Stomach (tissue), 9 donors: Measurements from ENCODE around the gene MYO16. TPM values are rescaled to one million over a fixed set of nuclear protein-coding genes. Genes with fewer than 3 reads are reported as not detected.

Source experiments
- DNase-seq, 2 donors: peaks; one replicate each; pipeline versions ENCODE4 v3.0.0 to v3.0.0-alpha.2; 2013 to 2019
- H3K27ac ChIP-seq, 5 donors: fragments of 200-600 bp in 4 of 5; sonication (generic) in 4 of 5; one replicate each; pipeline ENCODE4 v1.5.1; 2013 to 2019; ENCODE audit warnings: mild to moderate bottlenecking in 1 of 5, moderate library complexity in 1 of 5
- H3K27me3 ChIP-seq, 3 donors: fragments of 200-600 bp; sonication (generic); one replicate each; pipeline ENCODE4 v1.5.1; 2017 to 2019; ENCODE audit warnings: mixed run types in 1 of 3
- H3K36me3 ChIP-seq, 4 donors: fragments of 200-600 bp; sonication (generic); 1 replicate in 3 of 4; 2 replicates in 1 of 4; pipeline ENCODE4 v1.5.1; 2016 to 2019
- H3K4me1 ChIP-seq, 4 donors: fragments of 200-600 bp; sonication (generic); one replicate each; pipeline ENCODE4 v1.5.1; 2016 to 2019
- H3K4me3 ChIP-seq, 4 donors: fragments of 200-600 bp; sonication (generic) in 3 of 4; one replicate each; pipeline ENCODE4 v1.5.1; 2016 to 2019; ENCODE audit warnings: mild to moderate bottlenecking in 1 of 4
- H3K9me3 ChIP-seq, 4 donors: fragments of 200-600 bp; sonication (generic); one replicate each; pipeline ENCODE4 v1.5.1; 2016 to 2019
- EP300 ChIP-seq: sonication (generic); formaldehyde crosslinking; IDR thresholded peaks from one replicate; pipeline ENCODE4 v1.6.1; 2017; ENCODE audit warnings: antibody characterized with exemption
- POLR2A ChIP-seq, 4 donors: fragments of 450-650 bp; IDR thresholded peaks; one replicate each; pipeline ENCODE4 v1.6.1; 2016; ENCODE audit warnings: antibody characterized with exemption in 4 of 4, control low read depth in 2 of 4, mild to moderate bottlenecking in 1 of 4, moderate library complexity in 1 of 4
- POLR2AphosphoS5 ChIP-seq, 3 donors: sonication (generic); formaldehyde crosslinking; IDR thresholded peaks; one replicate each; pipeline ENCODE4 v1.6.1; 2016; ENCODE audit warnings: antibody characterized with exemption in 3 of 3
- WGBS, 5 donors: extraction: QIAGEN DNeasy Blood & Tissue Kit in 3 of 5; methylation state at CpG; one replicate each; pipeline versions ENCODE4 v1.1.5 to v1.1.7; 2013 to 2018; 5-methylcytosine and 5-hydroxymethylcytosine counted together
- intact Hi-C: fragments of 100-400 bp; cut with DNase I; formaldehyde crosslinking; loops from one replicate; pipeline ENCODE4 v1.15.1; 2023; ENCODE audit warnings: low total_unique reads
- polyA plus RNA-seq, 3 donors: library from polyadenylated mRNA; stranded (reverse); fragments of 200-250 nt; gene quantifications; one replicate each; pipeline ENCODE4 v1.2.3, GENCODE V29; 2013
- total RNA-seq, 5 donors: library from RNA; depleted of rRNA; stranded (reverse); fragments of >200 nt; gene quantifications; one replicate each; pipeline versions ENCODE4 v1.1.0 to v1.2.3, GENCODE V29; 2014 to 2016
- TF ChIP-seq, protein P1 (sequence below), 7 experiments: fragments of 450-650 bp in 4 of 7; fragments of 200-600 bp in 3 of 7; sonication (generic) in 3 of 7; IDR thresholded peaks; one replicate each; pipeline ENCODE4 v1.5.1; 2016 to 2019; ENCODE audit warnings: antibody characterized with exemption in 7 of 7, control low read depth in 2 of 7, mild to moderate bottlenecking in 1 of 7
- donor health status: healthy with polysubstance abuse.
- donor health status: Bipolar disorder and iron deficiency.
- donor health status: healthy.

Gene MYO16
- total and polyA plus RNA-seq, 8 donors: under 0.01 to 1.8 (median 0.15) TPM; not detected in 3

- DNase-seq: no peak
- WGBS, 5 donors: 80 to 92% (median 86%) methylated on average over 3 of the region's 3 CpGs
- TF ChIP-seq, protein P1, sequence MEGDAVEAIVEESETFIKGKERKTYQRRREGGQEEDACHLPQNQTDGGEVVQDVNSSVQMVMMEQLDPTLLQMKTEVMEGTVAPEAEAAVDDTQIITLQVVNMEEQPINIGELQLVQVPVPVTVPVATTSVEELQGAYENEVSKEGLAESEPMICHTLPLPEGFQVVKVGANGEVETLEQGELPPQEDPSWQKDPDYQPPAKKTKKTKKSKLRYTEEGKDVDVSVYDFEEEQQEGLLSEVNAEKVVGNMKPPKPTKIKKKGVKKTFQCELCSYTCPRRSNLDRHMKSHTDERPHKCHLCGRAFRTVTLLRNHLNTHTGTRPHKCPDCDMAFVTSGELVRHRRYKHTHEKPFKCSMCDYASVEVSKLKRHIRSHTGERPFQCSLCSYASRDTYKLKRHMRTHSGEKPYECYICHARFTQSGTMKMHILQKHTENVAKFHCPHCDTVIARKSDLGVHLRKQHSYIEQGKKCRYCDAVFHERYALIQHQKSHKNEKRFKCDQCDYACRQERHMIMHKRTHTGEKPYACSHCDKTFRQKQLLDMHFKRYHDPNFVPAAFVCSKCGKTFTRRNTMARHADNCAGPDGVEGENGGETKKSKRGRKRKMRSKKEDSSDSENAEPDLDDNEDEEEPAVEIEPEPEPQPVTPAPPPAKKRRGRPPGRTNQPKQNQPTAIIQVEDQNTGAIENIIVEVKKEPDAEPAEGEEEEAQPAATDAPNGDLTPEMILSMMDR (IDR thresholded peaks at IDR 0.05): no peak
- TF ChIP-seq POLR2A (IDR thresholded peaks at IDR 0.05) (no peak), EP300 (no peak), POLR2AphosphoS5 (IDR thresholded peaks at IDR 0.05) (no peak)
- Histone ChIP-seq H3K36me3 (no peaks in the 10 kb centered on the region), H3K27me3 (peaks cover 0 to under 1% (median under 1%) of the 10 kb centered on the region in 3 donors), H3K4me3 (no peak overlapping the region), H3K27ac (no peak overlapping the region), H3K4me1 (no peaks in the 10 kb centered on the region), H3K9me3 (peaks cover 0 to 9% (median 5%) of the 10 kb centered on the region in 4 donors)
- intact Hi-C loops: no loop called here
These were observed 5.3 kb upstream of the MYO16 start for GRCh38 chr13:108624108-108624507.

GRCh38 chr13:108624979-108625378 is 4.4 kb upstream of the MYO16 start:
- Histone ChIP-seq H3K4me3 (no peak overlapping the region), H3K4me1 (no peaks in the 10 kb centered on the region), H3K27ac (no peak overlapping the region), H3K27me3 (peaks cover 0 to 5% (median 4%) of the 10 kb centered on the region in 3 donors), H3K36me3 (no peaks in the 10 kb centered on the region), H3K9me3 (peaks cover 0 to 9% (median 5%) of the 10 kb centered on the region in 4 donors)
- intact Hi-C loops: no loop called here
- DNase-seq: no peak
- 51 to 79% (median 73%) methylated on average over 4 of the region's 4 CpGs for WGBS, 5 donors
- TF ChIP-seq EP300: no peak
- TF ChIP-seq, protein P1 (IDR thresholded peaks at IDR 0.05): no peak
- no peak for TF ChIP-seq POLR2AphosphoS5 (IDR thresholded peaks at IDR 0.05)
- TF ChIP-seq POLR2A (IDR thresholded peaks at IDR 0.05): no peak

DNA sequence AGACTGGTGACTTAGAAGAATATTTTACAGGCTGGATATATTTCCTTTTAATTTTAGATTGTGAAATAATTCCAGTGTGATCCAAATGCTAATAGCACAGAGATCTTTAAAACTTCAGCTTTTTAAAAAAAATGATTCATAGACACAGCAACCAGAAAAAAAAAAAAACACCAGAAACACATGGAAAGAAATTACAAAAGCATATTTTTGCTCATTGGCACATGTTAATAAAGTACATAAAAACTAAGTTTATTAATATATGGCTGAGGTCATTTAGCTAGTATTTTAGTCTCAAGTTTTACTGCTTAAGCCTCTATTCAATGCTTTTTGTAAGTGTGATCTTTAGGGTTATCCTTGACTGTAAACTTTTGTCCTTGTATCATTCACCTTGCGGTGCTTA is 577 bp downstream of the MYO16 start:
- DNase-seq: no peak
- intact Hi-C loops: no loop called here
- Histone ChIP-seq H3K36me3 (no peaks in the 10 kb centered on the region), H3K27ac (no peak overlapping the region), H3K4me1 (no peaks in the 10 kb centered on the region), H3K4me3 (no peak overlapping the region), H3K27me3 (peaks cover 0 to 5% (median 4%) of the 10 kb centered on the region in 3 donors), H3K9me3 (peaks cover 0 to 7% (median 5%) of the 10 kb centered on the region in 4 donors)
- TF ChIP-seq POLR2AphosphoS5 (IDR thresholded peaks at IDR 0.05): no peak
- TF ChIP-seq POLR2A (IDR thresholded peaks at IDR 0.05): no peak
- 91 to 98% (median 92%) methylated on average over 1 of the region's 1 CpG for WGBS, 5 donors

GRCh38 chr13:108632649-108633167 is 3.3 kb downstream of the MYO16 start:
- intact Hi-C loops: no loop called here
- Histone ChIP-seq H3K36me3 (no peaks in the 10 kb centered on the region), H3K9me3 (no peaks in the 10 kb centered on the region), H3K27me3 (peaks cover 0 to 5% (median 4%) of the 10 kb centered on the region in 3 donors), H3K27ac (no peak overlapping the region), H3K4me3 (no peak overlapping the region), H3K4me1 (no peaks in the 10 kb centered on the region)
- 68 to 82% (median 79%) methylated on average over 5 of the region's 5 CpGs for WGBS, 5 donors
- DNase-seq: no peak
- TF ChIP-seq EP300: no peak
- TF ChIP-seq POLR2AphosphoS5 (IDR thresholded peaks at IDR 0.05): no peak
- TF ChIP-seq POLR2A (IDR thresholded peaks at IDR 0.05): no peak
- TF ChIP-seq, protein P1 (IDR thresholded peaks at IDR 0.05): no peak

DNA sequence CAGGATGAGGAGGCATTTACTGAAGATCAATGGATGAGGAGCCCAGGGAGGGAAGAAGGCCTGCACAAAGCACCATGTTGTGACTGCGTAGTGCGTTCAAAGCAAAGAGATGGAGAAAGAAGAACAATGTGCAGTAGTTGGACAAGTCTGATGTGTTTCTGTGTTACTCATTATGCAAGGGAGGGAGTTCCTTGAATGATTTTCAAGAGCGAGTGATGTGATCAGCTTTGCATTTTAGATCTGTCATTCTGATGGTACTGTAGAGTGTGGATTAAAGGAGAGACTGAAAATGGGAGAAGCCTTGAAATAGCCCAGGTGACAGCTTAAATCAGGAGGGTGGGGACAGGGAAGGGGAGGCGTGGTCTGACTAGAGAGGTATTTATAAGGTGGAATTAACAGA is 9.5 kb downstream of the MYO16 start:
- Histone ChIP-seq H3K9me3 (peaks cover 0 to 3% (median 1%) of the 10 kb centered on the region in 4 donors), H3K4me1 (no peaks in the 10 kb centered on the region), H3K27ac (no peak overlapping the region), H3K27me3 (no peaks in the 10 kb centered on the region), H3K4me3 (no peak overlapping the region), H3K36me3 (no peaks in the 10 kb centered on the region)
- TF ChIP-seq EP300: no peak
- DNase-seq: no peak
- intact Hi-C loops: no loop called here
- WGBS, 5 donors: 69 to 91% (median 85%) methylated on average over 4 of the region's 4 CpGs
